CD4-positive, CD25-positive, alpha-beta regulatory T cell (primary cell): ENCODE results near the gene CDKN1B. TPM values are rescaled to one million over a fixed set of nuclear protein-coding genes. Genes with fewer than 3 reads are reported as not detected.

Experiments
- polyA plus RNA-seq, 4 donors: library from polyadenylated mRNA; unstranded; fragments of 300-500 nt; fragmentation: Illumina TruSeq; gene quantifications; one replicate each; pipeline ENCODE4 v1.2.3, GENCODE V29; 2021
- total RNA-seq: library from RNA; stranded (reverse); gene quantifications from one replicate; pipeline ENCODE4 v1.2.3, GENCODE V29; 2022

Gene CDKN1B
- total and polyA plus RNA-seq, 5 donors from 2014 or later = 13.4 to 391 (median 23.3) TPM

Other genes with a start within 250 kb of the CDKN1B start
- 108 TPM for gene DUSP16, start 154.5 kb upstream of the CDKN1B start, total RNA-seq
- 10 to 100 TPM; 29.4 to 40.7 (median 30.2) TPM for gene DUSP16, start 154.5 kb upstream of the CDKN1B start, polyA plus RNA-seq
- 27.5 TPM for gene CREBL2, start 105.5 kb upstream of the CDKN1B start, total RNA-seq
- 10 to 100 TPM; 60.7 to 73.4 (median 66.5) TPM for gene CREBL2, start 105.5 kb upstream of the CDKN1B start, polyA plus RNA-seq
- 5.8 TPM for gene GPR19, start 21.2 kb upstream of the CDKN1B start, total RNA-seq
- 1 to 10 TPM; 3.5 to 6.1 (median 4.0) TPM for gene GPR19, start 21.2 kb upstream of the CDKN1B start, polyA plus RNA-seq
- 3.9 TPM for gene APOLD1, start 68.3 kb downstream of the CDKN1B start, total RNA-seq
- gene APOLD1, start 68.3 kb downstream of the CDKN1B start, polyA plus RNA-seq = 1 to 10 TPM; 1.9 to 3.1 (median 2.7) TPM
- 117 TPM for gene DDX47, start 96.0 kb downstream of the CDKN1B start, total RNA-seq
- 10 to 100 TPM; 63.2 to 83.9 (median 72.0) TPM for gene DDX47, start 96.0 kb downstream of the CDKN1B start, polyA plus RNA-seq
- gene GPRC5A, start 174.2 kb downstream of the CDKN1B start, total RNA-seq = 0.20 TPM
- not detected for gene GPRC5A, start 174.2 kb downstream of the CDKN1B start, polyA plus RNA-seq
- not detected for gene GPRC5D, start 234.8 kb downstream of the CDKN1B start, total RNA-seq
- 1 to 10 TPM in 3 of 4 donors, not detected in 1; 1.1 to 1.5 (median 1.3) TPM for gene GPRC5D, start 234.8 kb downstream of the CDKN1B start, polyA plus RNA-seq